RPMI7951 (cell line): ENCODE measurements around the gene CIRBP. TPM values are rescaled to one million over a fixed set of nuclear protein-coding genes. Genes with fewer than 3 reads are reported as not detected.

ENCODE experiments used
- DNase-seq: peaks from one replicate; pipeline ENCODE4 v3.0.0-alpha.2; 2012; ENCODE audit warnings: low read depth
- total RNA-seq: library from RNA; depleted of rRNA; stranded (reverse); fragments of >200 nt; shearing (Covaris generic); gene quantifications from 2 replicates; pipeline ENCODE4 v1.2.3, GENCODE V29; 2014

CIRBP gene
- total RNA-seq, 1 experiment from 2014 or later = 44.2 TPM

GRCh38 chr19:1254530-1255185 is 14.5 kb upstream of the CIRBP start:
- no peak for DNase-seq

GRCh38 chr19:1255186-1256161 is 13.7 kb upstream of the CIRBP start:
- no peak for DNase-seq

- no peak for DNase-seq
Observed at GRCh38 chr19:1256646-1257474, 12.3 kb upstream of the CIRBP start.

- DNase-seq = no peak
Observed at GRCh38 chr19:1257475-1258162, 11.5 kb upstream of the CIRBP start.

GRCh38 chr19:1258163-1258492 is 11.0 kb upstream of the CIRBP start:
- DNase-seq = no peak

- DNase-seq = no peak
Observed at GRCh38 chr19:1258707-1259205, 10.4 kb upstream of the CIRBP start.

GRCh38 chr19:1259206-1259875 is 9.8 kb upstream of the CIRBP start:
- DNase-seq = peak; percentile 66

- peak; percentile 53 for DNase-seq
Observed at GRCh38 chr19:1259876-1260748, 9.0 kb upstream of the CIRBP start.

- peak; percentile 92 for DNase-seq
Observed at GRCh38 chr19:1260749-1261537, 8.2 kb upstream of the CIRBP start.

GRCh38 chr19:1261538-1261797 is 7.7 kb upstream of the CIRBP start:
- no peak for DNase-seq

GRCh38 chr19:1261798-1262622 is 7.1 kb upstream of the CIRBP start:
- DNase-seq = peak; percentile 60

GRCh38 chr19:1262623-1263123 is 6.5 kb upstream of the CIRBP start:
- DNase-seq = peak; percentile 63

GRCh38 chr19:1263188-1263587 is 5.9 kb upstream of the CIRBP start:
- DNase-seq = peak; percentile 55

- peak; percentile 97 for DNase-seq
Observed at GRCh38 chr19:1264801-1265614, 4.1 kb upstream of the CIRBP start.

- peak; percentile 99 for DNase-seq
Observed at GRCh38 chr19:1265615-1266128, 3.5 kb upstream of the CIRBP start.

- peak; percentile 96 for DNase-seq
Observed at GRCh38 chr19:1266129-1266915, 2.8 kb upstream of the CIRBP start.
